K562 (cell line): Measurements from ENCODE around the gene MEX3A. TPM values are rescaled to one million over a fixed set of nuclear protein-coding genes. Genes with fewer than 3 reads are reported as not detected.

ENCODE experiments used
- ATAC-seq: fragments of 200-7000 bp; cut with Tn5 transposase; 3 replicates; pipeline ENCODE4 v1.9.1; 2020; ENCODE audit warnings: moderate library complexity
- Bru-seq: library from RNA; stranded (reverse); fragments of 400-500 nt; gene quantifications from one replicate; lab custom pipeline; 2021; lab: Mats Ljungman, UMichigan
- BruChase-seq, 2 experiments: library from RNA; stranded (reverse); fragments of 400-500 nt; gene quantifications; one replicate each; lab custom pipeline; 2021; lab: Mats Ljungman, UMichigan
- BruUV-seq: library from RNA; stranded (reverse); fragments of 400-500 nt; replicated peaks from 2 replicates; lab custom pipeline; 2021; lab: Mats Ljungman, UMichigan
- CTCF ChIA-PET: fragments of 300-600 bp; formaldehyde crosslinking; extraction: SDS; loops from one replicate; lab custom pipeline; 2021; ENCODE audit warnings: low intra/inter-chr PET ratio; lab: Yijun Ruan, JAX
- POLR2A ChIA-PET: fragments of 300-600, 350-650 bp; sonication (Branson Sonifier 250); formaldehyde crosslinking; extraction: SDS; loops from one replicate; lab custom pipeline; 2021; ENCODE audit warnings: antibody characterized with exemption, inconsistent platforms; lab: Yijun Ruan, JAX
- DNase-seq, 4 experiments: peaks; one replicate each; pipeline versions ENCODE4 v3.0.0 to v3.0.0-alpha.2; 2011 to 2018; ENCODE audit warnings: low spot score in 3 of 4, mixed read lengths in 3 of 4; ENCODE audit errors: extremely low read depth in 1 of 4
- FAIRE-seq: peaks from 2 replicates; lab custom pipeline; 2011; peaks lifted over from hg19 to GRCh38; lab: Jason Lieb, UNC
- H2AFZ ChIP-seq: 2 replicates; pipeline ENCODE4 v1.6.0; 2011; ENCODE audit warnings: low read depth, low read length, control low read depth, inconsistent platforms
- H3K27ac ChIP-seq: fragments of 200-600 bp; 3 replicates; pipeline ENCODE4 v1.8.0; 2011; ENCODE audit warnings: low read depth, mild to moderate bottlenecking, control low read depth, inconsistent platforms, low read length, moderate library complexity, mixed read lengths; ENCODE audit errors: extremely low read depth
- H3K27me3 ChIP-seq, 2 experiments: fragments of 300-600 bp in 1 of 2; 2 replicates in 1 of 2; 3 replicates in 1 of 2; pipeline versions ENCODE4 v1.6.0 to v1.8.0; 2011; ENCODE audit warnings: inconsistent platforms in 2 of 2, low read length in 2 of 2, mild to moderate bottlenecking in 1 of 2, mixed read lengths in 1 of 2, moderate library complexity in 1 of 2; ENCODE audit not compliant: control insufficient read depth in 2 of 2, insufficient read depth in 2 of 2
- H3K36me3 ChIP-seq: fragments of 300-600 bp; 3 replicates; pipeline ENCODE4 v1.8.0; 2011; ENCODE audit warnings: mild to moderate bottlenecking, low read length, inconsistent platforms; ENCODE audit not compliant: control insufficient read depth, insufficient read depth
- H3K4me1 ChIP-seq, 2 experiments: fragments of 200-600 bp in 1 of 2; replicated peaks in 1 of 2; 2 replicates in 1 of 2; 3 replicates in 1 of 2; pipeline versions ENCODE4 v1.5.1 to v1.8.0; 2011; ENCODE audit warnings: inconsistent platforms in 2 of 2, low read length in 2 of 2, mild to moderate bottlenecking in 1 of 2, mixed read lengths in 1 of 2, moderate library complexity in 1 of 2; ENCODE audit not compliant: control insufficient read depth in 2 of 2, insufficient read depth in 2 of 2
- H3K4me2 ChIP-seq: 2 replicates; pipeline ENCODE4 v1.6.1; 2011; ENCODE audit warnings: low read length, control low read depth, inconsistent platforms, mixed read lengths; ENCODE audit not compliant: insufficient read depth
- H3K4me3 ChIP-seq: fragments of 200-600 bp; sonication (generic), shearing (Covaris generic); 2 replicates; pipeline ENCODE4 v1.5.1; 2016; ENCODE audit warnings: control low read depth, inconsistent platforms
- H3K79me2 ChIP-seq: fragments of 200-600 bp; 3 replicates; pipeline ENCODE4 v1.8.0; 2011; ENCODE audit warnings: low read length, inconsistent platforms; ENCODE audit not compliant: control insufficient read depth, insufficient read depth
- H3K9ac ChIP-seq, 2 experiments: 2 replicates each; pipeline versions ENCODE4 v1.6.0 to v1.6.1; 2011; ENCODE audit warnings: low read depth in 2 of 2, low read length in 2 of 2, control low read depth in 1 of 2, inconsistent platforms in 1 of 2, mild to moderate bottlenecking in 1 of 2, mixed read lengths in 1 of 2; ENCODE audit not compliant: insufficient read depth in 1 of 2
- H3K9me1 ChIP-seq: one replicate; pipeline ENCODE4 v1.6.0; 2011; ENCODE audit warnings: inconsistent platforms, mild to moderate bottlenecking, low read length, moderate library complexity; ENCODE audit not compliant: control insufficient read depth, insufficient read depth
- H3K9me3 ChIP-seq: replicated peaks from 2 replicates; pipeline ENCODE4 v1.5.1; 2011; ENCODE audit warnings: low read depth, low read length, inconsistent platforms; ENCODE audit not compliant: control insufficient read depth, insufficient read depth
- H4K20me1 ChIP-seq: replicated peaks from 2 replicates; pipeline ENCODE4 v1.6.1; 2011; ENCODE audit warnings: low read length, inconsistent platforms, mixed read lengths; ENCODE audit not compliant: control insufficient read depth, insufficient read depth
- CEBPZ ChIP-seq: fragments of 150-350 bp; IDR thresholded peaks from 2 replicates; pipeline ENCODE4 v1.6.1; 2014; ENCODE audit warnings: low read depth, mild to moderate bottlenecking, low read length, borderline replicate concordance
- GATAD2B ChIP-seq: fragments of 450-650 bp; IDR thresholded peaks from 2 replicates; pipeline ENCODE4 v1.6.1; 2017; ENCODE audit warnings: mild to moderate bottlenecking, borderline replicate concordance
- MBD2 ChIP-seq: sonication (generic); IDR thresholded peaks from 2 replicates; pipeline ENCODE4 v1.6.1; 2016; ENCODE audit warnings: low read depth, borderline replicate concordance
- MED1 ChIP-seq: sonication (generic); formaldehyde crosslinking; IDR thresholded peaks from 2 replicates; pipeline ENCODE4 v1.8.1; 2023; ENCODE audit warnings: missing genetic modification reagents, borderline replicate concordance
- NFIC ChIP-seq: fragments of 450-650 bp; IDR thresholded peaks from 2 replicates; pipeline ENCODE4 v1.6.1; 2017; ENCODE audit warnings: mild to moderate bottlenecking, inconsistent platforms
- PHF8 ChIP-seq: fragments of 200-600 bp; sonication (generic); IDR thresholded peaks from 2 replicates; pipeline ENCODE4 v1.6.1; 2012; ENCODE audit warnings: mixed run types, mild to moderate bottlenecking, inconsistent platforms, low read length, moderate library complexity, borderline replicate concordance
- TEAD4 ChIP-seq, 2 experiments: sonication (generic) in 1 of 2; formaldehyde crosslinking in 1 of 2; IDR thresholded peaks; 2 replicates each; pipeline versions ENCODE4 v1.6.1 to v1.8.0; 2012 to 2022; ENCODE audit warnings: borderline replicate concordance in 1 of 2, inconsistent platforms in 1 of 2, low read length in 1 of 2, mild to moderate bottlenecking in 1 of 2, missing genetic modification reagents in 1 of 2
- ZFP91 ChIP-seq: sonication (generic); formaldehyde crosslinking; IDR thresholded peaks from 2 replicates; pipeline ENCODE4 v1.8.0; 2022; ENCODE audit warnings: mild to moderate bottlenecking, missing genetic modification reagents
- WGBS: fragments of 100-300 bp; shearing (Covaris generic); methylation state at CpG from one replicate; pipeline ENCODE4 v1.1.6; 2016; ENCODE audit warnings: low coverage, mixed read lengths; ENCODE audit not compliant: insufficient coverage; ENCODE audit errors: missing lambda C conversion rate; 5-methylcytosine and 5-hydroxymethylcytosine counted together
- in situ Hi-C: fragments of 300-500 bp; cut with MboI; formaldehyde crosslinking; loops from 4 replicates; pipeline ENCODE4 v1.15.0; 2018; ENCODE audit warnings: inconsistent platforms, mixed read lengths
- intact Hi-C: fragments of 100-400 bp; cut with micrococcal nuclease; formaldehyde crosslinking; loops from 2 replicates; pipeline ENCODE4 v1.14.2; 2022
- long read RNA-seq, 3 experiments: library from polyadenylated mRNA in 2 of 3; library from RNA in 1 of 3; unstranded in 2 of 3; stranded (forward) in 1 of 3; transcript quantifications; one replicate each; pipeline ENCODE4 v2.0.0, GENCODE V29; 2019 to 2022
- polyA minus RNA-seq, 3 experiments: library from RNA; depleted of rRNA, polyadenylated mRNA; stranded (reverse); fragments of >200 nt; gene quantifications; 2 replicates each; pipeline ENCODE4 v1.2.3, GENCODE V29; 2011
- polyA plus RNA-seq, 8 experiments: library from polyadenylated mRNA; depleted of rRNA in 4 of 8; stranded (reverse) in 5 of 8; unstranded in 3 of 8; fragments of >200 nt; fragmentation: Nextera tagmentation in 2 of 8; fragmentation: Illumina TruSeq in 1 of 8; extraction: Ambion mirVana in 2 of 8; extraction: Trizol in 1 of 8; gene quantifications; 2 replicates each; pipeline versions ENCODE4 v1.2.1 to v1.2.3, GENCODE V29; 2011 to 2014; ENCODE audit warnings: inconsistent platforms in 1 of 8, missing spikeins in 1 of 8
- total RNA-seq, 7 experiments: library from RNA; depleted of rRNA in 6 of 7; stranded (reverse); fragments of >200 nt in 6 of 7; fragmentation: Illumina TruSeq in 2 of 7; extraction: Trizol in 2 of 7; gene quantifications; 2 replicates each; pipeline versions ENCODE4 v1.2.1 to v1.2.3, GENCODE V29; 2011 to 2021; ENCODE audit warnings: low replicate concordance in 1 of 7

MEX3A gene
- total RNA-seq (2011; cell fraction: chromatin; rRNA removed; ENCODE audit: low replicate concordance), result 4.5 and 10.4 TPM in 2 replicates
- total RNA-seq (2011; cell fraction: nucleolus; rRNA removed), result 5.4 and 5.8 TPM in 2 replicates
- 5.7 and 7.9 TPM in 2 replicates for total RNA-seq (2011; cell fraction: nucleoplasm; rRNA removed)
- 7.3 and 8.0 TPM in 2 replicates for total RNA-seq (2014; rRNA removed)
- 4.2 and 4.4 TPM in 2 replicates for total RNA-seq (2014; rRNA removed; fragmentation: Illumina TruSeq; extraction: Trizol)
- total RNA-seq (2015; rRNA removed; fragmentation: Illumina TruSeq; extraction: Trizol), result 4.7 and 5.1 TPM in 2 replicates
- total RNA-seq (2021), result 13.7 and 14.5 TPM in 2 replicates
- polyA plus RNA-seq (2011; rRNA removed), result 5.2 and 9.0 TPM in 2 replicates
- polyA plus RNA-seq (2011; cell fraction: cytosol; rRNA removed), result 11.1 and 12.3 TPM in 2 replicates
- 14.4 and 17.6 TPM in 2 replicates for polyA plus RNA-seq (2011; cell fraction: nucleus; rRNA removed)
- polyA plus RNA-seq (2012), result 3.8 and 8.5 TPM in 2 replicates
- 9.2 and 10.1 TPM in 2 replicates for polyA plus RNA-seq (2014; fragmentation: Illumina TruSeq; extraction: Trizol)
- under 1 TPM; 0.36 to 0.37 TPM for polyA plus RNA-seq (2014; fragmentation: Nextera tagmentation; extraction: Ambion mirVana)
- 8.7 and 11.0 TPM in 2 replicates for polyA plus RNA-seq (2014; rRNA removed)
- polyA minus RNA-seq (2011; rRNA and poly(A)+ RNA removed), result 5.8 and 6.9 TPM in 2 replicates
- 10.8 and 15.0 TPM in 2 replicates for polyA minus RNA-seq (2011; cell fraction: cytosol; rRNA and poly(A)+ RNA removed)
- polyA minus RNA-seq (2011; cell fraction: nucleus; rRNA and poly(A)+ RNA removed), result 2.6 and 5.0 TPM in 2 replicates
- Bru-seq, nascent RNA, result percentile 71 among the genes with signal in this experiment
- BruChase-seq, experiment 1, labeled RNA remaining after a 2-hour chase, result percentile 64 among the genes with signal in this experiment
- percentile 77 among the genes with signal in this experiment for BruChase-seq, experiment 2, labeled RNA remaining after a 6-hour chase
- long read RNA-seq, experiment 1, full-length matches to known transcripts, result 5 of 37 reads
- long read RNA-seq, experiment 1, partial matches to known transcripts, result 0 of 37 reads
- long read RNA-seq, experiment 1, other reads (novel, unspliced or antisense), result 32 of 37 reads
- long read RNA-seq, experiment 2, full-length matches to known transcripts, result 10 of 32 reads
- long read RNA-seq, experiment 2, partial matches to known transcripts, result 0 of 32 reads
- long read RNA-seq, experiment 2, other reads (novel, unspliced or antisense), result 22 of 32 reads
- long read RNA-seq, experiment 3, partial matches to known transcripts, result 0 of 2 reads
- long read RNA-seq, experiment 3, other reads (novel, unspliced or antisense), result 2 of 2 reads

GRCh38 chr1:156082309-156083091, at the start of gene MEX3A:
TSS of gene MEX3A (minus strand) at chr1:156082465. CDS start at chr1:156081998, 467 bp downstream.
- Histone ChIP-seq H3K9me1 (no peaks in the 10 kb centered on the region), H3K4me1 (peaks cover 13 to 30% of the 10 kb centered on the region in 2 experiments), H3K27ac (peak within 1 kb of the TSS; percentile 60; the same call in 2 of the 3 replicates), H3K27me3 (no peaks in the 10 kb centered on the region), H3K9me3 (no peaks in the 10 kb centered on the region), H3K36me3 (peaks cover 4% of the 10 kb centered on the region; the same call in 1 of the 3 replicates), H3K79me2 (peaks cover 15% of the 10 kb centered on the region), H3K4me2 (peak within 1 kb of the TSS; percentile 85), H4K20me1 (no peaks in the 10 kb centered on the region), H3K4me3 (peak within 1 kb of the TSS; percentile 55), H3K9ac (peak within 1 kb of the TSS; percentile 73 to 94), H2AFZ (peak within 1 kb of the TSS; percentile 96)
- intact Hi-C loops (loop anchor here (10.0 kb wide), 1 partner anchor 282 kb away; the partner anchor contains the start of gene RHBG), in situ Hi-C loops (no loop called here)
- BruUV-seq, result no TSS peak
- DNase-seq, result peak; percentile 88 to 89 (median 89)
- 2% methylated on average over 33 of the region's 62 CpGs for WGBS
- ATAC-seq, result peak; percentile 90
- POLR2A ChIA-PET, result interaction anchor here (0.6 to 0.7 kb wide), 4 partner anchors 13 to 176 kb away, joined by 3 to 4 read pairs (median 3); no protein-coding TSS in a partner anchor
- CTCF ChIA-PET, result interaction anchor here (0.6 kb wide), 1 partner anchor 9 kb away, joined by 3 read pairs; no protein-coding TSS in a partner anchor
- peak; percentile 35 for FAIRE-seq
- no peak for TF ChIP-seq MED1 (CRISPR knock-in tag)
- no peak for TF ChIP-seq ZFP91 (CRISPR knock-in tag)
- TF ChIP-seq CEBPZ, result no peak
- TF ChIP-seq TEAD4 (IDR thresholded peaks at IDR 0.05; ENCODE audit: low read length), result peak; percentile 24; the same call in 1 of the 2 replicates
- TF ChIP-seq TEAD4 (CRISPR knock-in tag; IDR thresholded peaks at IDR 0.05; ENCODE audit: borderline replicate concordance), result no peak
- TF ChIP-seq NFIC, result no peak
- TF ChIP-seq MBD2, result peak; percentile 24; the same call in 1 of the 2 replicates
- peak; percentile 34; the same call in 1 of the 2 replicates for TF ChIP-seq PHF8
- peak; percentile 61; the same call in 1 of the 2 replicates for TF ChIP-seq GATAD2B
